Nephron (organoid): ENCODE measurements around the gene BORCS5.

Source experiments
- H3K27ac Mint-ChIP-seq, 3 experiments: 2 replicates each; pipeline ENCODE4 v1.8.0; 2020; ENCODE audit warnings: mixed read lengths in 3 of 3, mild to moderate bottlenecking in 2 of 3, moderate library complexity in 1 of 3
- H3K27me3 Mint-ChIP-seq: 2 replicates; pipeline ENCODE4 v1.8.0; 2021; ENCODE audit warnings: low read depth, mild to moderate bottlenecking, moderate library complexity, mixed read lengths
- H3K36me3 Mint-ChIP-seq: 2 replicates; pipeline ENCODE4 v1.8.0; 2020; ENCODE audit warnings: low read depth, mixed read lengths
- H3K4me1 Mint-ChIP-seq: 2 replicates; pipeline ENCODE4 v1.8.0; 2020; ENCODE audit warnings: mixed read lengths
- H3K4me3 Mint-ChIP-seq, 3 experiments: 2 replicates each; pipeline ENCODE4 v1.8.0; 2020; ENCODE audit warnings: mild to moderate bottlenecking in 3 of 3, mixed read lengths in 3 of 3, moderate library complexity in 2 of 3
- H3K9me3 Mint-ChIP-seq: 2 replicates; pipeline ENCODE4 v1.8.0; 2020; ENCODE audit warnings: mixed read lengths
- TF ChIP-seq, protein P1 (sequence below), 3 experiments: fragments of 200-600 bp; sonication (generic); IDR thresholded peaks; one replicate each; pipeline ENCODE4 v1.5.0; 2021; ENCODE audit warnings: antibody characterized with exemption in 3 of 3; ENCODE audit not compliant: unreplicated experiment in 3 of 3

Gene BORCS5

DNA sequence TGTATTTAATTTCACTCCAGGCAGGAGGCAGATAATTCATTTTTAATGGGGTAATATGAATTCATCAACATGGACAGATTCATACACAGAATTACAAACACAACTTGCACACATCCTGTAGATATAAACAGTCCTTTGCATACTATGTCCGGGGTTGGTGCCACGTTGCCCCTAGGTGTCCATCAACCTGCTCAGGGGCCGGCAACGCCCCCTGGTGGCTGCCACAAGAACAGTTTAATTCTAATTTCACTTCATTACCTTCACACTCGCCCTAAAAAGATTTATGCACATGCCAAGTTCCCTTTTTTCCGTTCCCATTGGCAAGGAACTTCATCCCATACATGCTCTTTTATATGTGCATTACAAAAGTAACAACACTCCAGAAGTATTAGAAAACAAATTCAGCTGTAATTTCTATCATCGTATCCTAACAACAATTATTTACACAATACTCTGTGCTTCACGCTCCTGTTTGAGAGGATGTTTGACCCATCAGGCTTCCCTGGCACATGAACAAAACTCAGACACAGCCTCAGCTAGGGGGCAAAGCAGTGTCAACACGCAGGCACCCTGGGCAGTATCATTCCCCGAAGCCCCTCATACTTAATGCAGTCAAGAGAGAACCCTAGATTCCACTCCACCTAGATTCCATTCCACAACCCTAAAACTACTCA lies 22.4 kb upstream of the BORCS5 start:
- Mint-ChIP-seq H3K36me3 (no peaks in the 10 kb centered on the region), H3K4me1 (peaks cover 55% of the 10 kb centered on the region), H3K27ac (peak overlapping the region; percentile 86 to 93 (median 92)), H3K4me3 (no peak overlapping the region), H3K9me3 (no peaks in the 10 kb centered on the region), H3K27me3 (peaks cover 6% of the 10 kb centered on the region)
- TF ChIP-seq, protein P1, sequence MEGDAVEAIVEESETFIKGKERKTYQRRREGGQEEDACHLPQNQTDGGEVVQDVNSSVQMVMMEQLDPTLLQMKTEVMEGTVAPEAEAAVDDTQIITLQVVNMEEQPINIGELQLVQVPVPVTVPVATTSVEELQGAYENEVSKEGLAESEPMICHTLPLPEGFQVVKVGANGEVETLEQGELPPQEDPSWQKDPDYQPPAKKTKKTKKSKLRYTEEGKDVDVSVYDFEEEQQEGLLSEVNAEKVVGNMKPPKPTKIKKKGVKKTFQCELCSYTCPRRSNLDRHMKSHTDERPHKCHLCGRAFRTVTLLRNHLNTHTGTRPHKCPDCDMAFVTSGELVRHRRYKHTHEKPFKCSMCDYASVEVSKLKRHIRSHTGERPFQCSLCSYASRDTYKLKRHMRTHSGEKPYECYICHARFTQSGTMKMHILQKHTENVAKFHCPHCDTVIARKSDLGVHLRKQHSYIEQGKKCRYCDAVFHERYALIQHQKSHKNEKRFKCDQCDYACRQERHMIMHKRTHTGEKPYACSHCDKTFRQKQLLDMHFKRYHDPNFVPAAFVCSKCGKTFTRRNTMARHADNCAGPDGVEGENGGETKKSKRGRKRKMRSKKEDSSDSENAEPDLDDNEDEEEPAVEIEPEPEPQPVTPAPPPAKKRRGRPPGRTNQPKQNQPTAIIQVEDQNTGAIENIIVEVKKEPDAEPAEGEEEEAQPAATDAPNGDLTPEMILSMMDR (IDR thresholded peaks at IDR 0.05; ENCODE audit: unreplicated experiment in 3 of 3), result peak; percentile 75 to 76 (median 75)

DNA sequence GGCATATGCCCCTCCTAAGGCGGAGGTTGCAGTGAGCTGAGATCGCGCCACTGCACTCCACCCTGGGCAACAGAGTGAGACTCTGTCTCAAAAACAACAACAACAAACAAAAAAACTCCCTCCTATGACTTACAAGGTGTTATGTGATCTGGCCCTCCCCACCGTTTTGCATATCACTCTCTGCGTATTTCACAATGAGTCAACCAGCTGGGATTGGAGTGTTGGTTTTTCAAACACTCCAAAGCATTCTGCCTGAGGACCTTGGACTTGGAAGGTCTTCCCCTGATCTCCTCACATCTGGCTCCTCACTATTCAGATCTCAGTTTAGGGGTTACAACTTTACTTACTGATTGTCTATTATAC lies 20.8 kb upstream of the BORCS5 start:
- Mint-ChIP-seq H3K27me3 (peaks cover 9% of the 10 kb centered on the region), H3K27ac (peak overlapping the region in 2 of 3 experiments; percentile 39 to 60), H3K4me3 (no peak overlapping the region), H3K4me1 (peaks cover 44% of the 10 kb centered on the region), H3K36me3 (no peaks in the 10 kb centered on the region), H3K9me3 (no peaks in the 10 kb centered on the region)
- TF ChIP-seq, protein P1 (IDR thresholded peaks at IDR 0.05; ENCODE audit: unreplicated experiment in 3 of 3), result no peak

DNA sequence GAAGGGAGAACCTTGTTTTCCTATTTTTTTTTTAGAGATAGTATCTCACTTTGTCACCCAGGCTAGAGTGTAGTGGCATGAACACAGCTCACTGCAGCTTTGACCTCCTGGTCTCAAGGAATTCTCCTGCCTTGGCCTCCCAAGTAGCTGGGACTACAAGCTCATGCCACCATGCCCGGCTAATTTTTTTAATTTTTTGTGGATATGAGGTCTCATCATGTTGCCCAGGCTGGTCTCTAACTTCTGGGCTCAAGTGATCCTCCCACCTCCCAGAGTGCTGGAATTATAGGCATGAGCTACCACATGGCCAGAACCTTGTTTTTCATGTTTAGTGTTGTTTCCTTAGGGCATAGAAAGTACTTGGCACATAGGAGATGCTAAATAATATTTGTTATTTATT lies 20.4 kb upstream of the BORCS5 start:
- Mint-ChIP-seq H3K36me3 (no peaks in the 10 kb centered on the region), H3K27me3 (peaks cover 9% of the 10 kb centered on the region), H3K27ac (peak overlapping the region in 2 of 3 experiments; percentile 39 to 60), H3K9me3 (no peaks in the 10 kb centered on the region), H3K4me3 (no peak overlapping the region), H3K4me1 (peaks cover 39% of the 10 kb centered on the region)
- TF ChIP-seq, protein P1 (IDR thresholded peaks at IDR 0.05; ENCODE audit: unreplicated experiment in 3 of 3), result no peak

DNA sequence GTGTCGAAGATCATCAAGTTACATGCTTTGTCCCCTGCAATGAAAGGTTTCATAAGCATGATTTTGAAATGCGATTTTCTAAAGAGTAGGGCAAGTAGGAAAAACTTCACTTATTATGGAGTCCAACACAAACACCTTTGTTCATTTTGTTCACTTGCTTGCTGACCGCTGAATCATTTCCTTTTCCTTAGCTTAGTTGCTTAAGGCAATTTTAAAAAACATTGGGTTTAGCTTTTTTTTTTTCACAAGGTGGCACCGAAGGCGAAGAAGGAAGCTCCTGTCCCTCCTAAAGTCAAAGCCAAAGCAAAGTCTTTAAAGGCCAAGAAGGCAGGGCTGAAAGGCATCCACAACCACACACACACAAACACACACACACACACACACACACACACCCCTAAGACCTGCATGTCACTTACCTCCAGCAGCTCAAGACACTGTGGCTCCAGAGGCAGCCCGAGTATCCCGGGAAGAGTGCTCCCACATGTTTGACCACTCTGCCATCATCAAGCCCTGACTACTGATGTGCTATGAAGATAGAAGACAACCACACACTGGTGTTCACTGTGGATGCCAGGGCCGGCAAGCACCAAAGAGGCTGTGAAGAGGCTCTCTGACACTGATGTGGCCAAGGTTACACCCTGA lies 18.2 kb upstream of the BORCS5 start:
- Mint-ChIP-seq H3K4me1 (peaks cover 23% of the 10 kb centered on the region), H3K27ac (no peak overlapping the region), H3K36me3 (no peaks in the 10 kb centered on the region), H3K9me3 (no peaks in the 10 kb centered on the region), H3K4me3 (no peak overlapping the region), H3K27me3 (peaks cover 4% of the 10 kb centered on the region)
- TF ChIP-seq, protein P1 (IDR thresholded peaks at IDR 0.05; ENCODE audit: unreplicated experiment in 3 of 3), result no peak

DNA sequence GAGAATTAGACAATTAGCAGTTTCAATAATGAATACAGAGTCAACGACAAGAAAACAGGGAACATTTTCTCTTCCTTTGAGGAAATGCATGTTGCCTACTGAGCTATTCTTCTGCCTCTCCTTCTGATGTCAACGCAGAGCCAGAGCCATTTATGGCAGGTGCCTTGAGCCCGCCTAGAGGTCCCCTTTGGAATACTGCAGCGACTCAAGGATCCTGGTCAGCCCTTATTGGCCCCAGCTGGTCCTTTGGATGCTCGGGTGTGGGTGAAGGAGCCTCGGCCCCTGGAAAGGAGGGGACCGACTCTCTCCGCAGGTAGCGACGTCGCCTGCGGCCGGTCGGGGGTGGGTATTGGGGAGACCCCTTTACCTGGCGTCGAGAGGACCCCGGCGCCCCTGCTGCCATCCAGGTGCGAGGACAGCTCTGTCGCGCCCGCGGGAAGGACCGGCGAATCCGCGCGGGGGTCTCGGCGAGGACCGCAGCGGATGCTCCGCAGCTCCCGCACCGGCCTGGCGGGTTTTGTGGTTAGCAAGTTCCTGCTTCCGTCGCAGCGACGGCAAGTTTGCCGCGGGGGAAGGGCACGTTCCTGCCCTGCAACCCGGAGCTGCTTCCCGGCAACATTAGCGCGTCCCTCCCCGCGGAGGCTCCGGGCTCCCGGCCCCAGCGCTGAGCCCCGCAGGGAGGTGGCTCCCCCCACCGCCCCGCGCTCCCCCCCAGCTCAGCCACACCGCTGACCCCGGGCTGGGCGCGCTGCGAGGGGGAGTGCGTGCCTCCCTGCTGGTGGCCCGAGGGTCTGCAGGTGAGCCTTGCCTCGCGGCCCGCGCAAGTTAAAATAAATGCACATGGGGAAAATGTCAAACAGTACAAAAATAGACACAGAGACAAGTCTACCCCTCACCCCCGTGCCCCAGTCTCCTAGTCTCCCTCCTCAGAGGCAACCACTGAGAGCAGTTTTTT lies 6.9 kb upstream of the BORCS5 start, which contains the start of gene MANSC1:
Gene MANSC1 (minus strand): TSS at position 532 of the 955 bp plus-strand sequence. CDS start 6,928 bp downstream, outside the sequence.
- TF ChIP-seq, protein P1 (IDR thresholded peaks at IDR 0.05; ENCODE audit: unreplicated experiment in 3 of 3), result peak; percentile 54 to 66 (median 63)
- peak within 1 kb of the TSS; percentile 48 to 80 (median 79) for H3K27ac Mint-ChIP-seq
- peaks cover 9% of the 10 kb centered on the region for H3K4me1 Mint-ChIP-seq
- no peaks in the 10 kb centered on the region for H3K36me3 Mint-ChIP-seq
- peak within 1 kb of the TSS; percentile 81 to 85 (median 84) for H3K4me3 Mint-ChIP-seq
- H3K9me3 Mint-ChIP-seq, result no peaks in the 10 kb centered on the region
- peaks cover 3% of the 10 kb centered on the region for H3K27me3 Mint-ChIP-seq
